GM12878 (cell line): Measurements from ENCODE around the gene KLHL10. TPM values are rescaled to one million over a fixed set of nuclear protein-coding genes. Genes with fewer than 3 reads are reported as not detected.

Experiments used
- ATAC-seq: fragments of 200-7000 bp; cut with Tn5 transposase; 3 replicates; pipeline ENCODE4 v1.9.1; 2020; ENCODE audit warnings: mild to moderate bottlenecking, moderate library complexity
- BruUV-seq: library from RNA; stranded (reverse); fragments of 400-500 nt; replicated peaks from 2 replicates; lab custom pipeline; 2021; lab: Mats Ljungman, UMichigan
- CTCF ChIA-PET: fragments of 300-600 bp; sonication (Branson Sonifier 250); formaldehyde crosslinking; extraction: SDS; loops from one replicate; lab custom pipeline; 2021; ENCODE audit warnings: inconsistent platforms; lab: Yijun Ruan, JAX
- POLR2A ChIA-PET: fragments of 350-600 bp; formaldehyde crosslinking; extraction: SDS; loops from one replicate; lab custom pipeline; 2021; ENCODE audit warnings: inconsistent platforms; lab: Charles Lee
- RAD21 ChIA-PET: fragments of 300-600 bp; sonication (Branson Sonifier 250); formaldehyde crosslinking; loops from one replicate; lab custom pipeline; 2023; ENCODE audit warnings: antibody characterized with exemption; ENCODE audit not compliant: unreplicated experiment; lab: Charles Lee
- SMC1A ChIA-PET: fragments of 300-600 bp; sonication (Branson Sonifier 250); formaldehyde crosslinking; loops from one replicate; lab custom pipeline; 2023; ENCODE audit not compliant: unreplicated experiment, uncharacterized antibody; lab: Charles Lee
- DNase-seq: peaks from one replicate; pipeline ENCODE4 v3.0.0-alpha.2; 2011; ENCODE audit warnings: low read depth, low spot score
- FAIRE-seq: peaks from 3 replicates; lab custom pipeline; 2011; peaks lifted over from hg19 to GRCh38; lab: Jason Lieb, UNC
- H2AFZ ChIP-seq: 2 replicates; pipeline ENCODE4 v1.6.0; 2011; ENCODE audit warnings: low read depth, low read length, control low read depth; ENCODE audit not compliant: control insufficient read depth
- H3K27ac ChIP-seq: 2 replicates; pipeline ENCODE4 v1.5.1; 2011; ENCODE audit warnings: control low read depth; ENCODE audit not compliant: control insufficient read depth, insufficient read depth
- H3K27me3 ChIP-seq, 2 experiments: replicated peaks in 1 of 2; 2 replicates each; pipeline versions ENCODE4 v1.6.0 to v1.6.1; 2011; ENCODE audit warnings: low read length in 1 of 2; ENCODE audit not compliant: control insufficient read depth in 2 of 2, insufficient read depth in 2 of 2
- H3K36me3 ChIP-seq, 2 experiments: 2 replicates each; pipeline ENCODE4 v1.5.1; 2011; ENCODE audit warnings: low read length in 1 of 2; ENCODE audit not compliant: control insufficient read depth in 2 of 2, insufficient read depth in 2 of 2
- H3K4me1 ChIP-seq: 2 replicates; pipeline ENCODE4 v1.6.1; 2011; ENCODE audit warnings: mild to moderate bottlenecking, low read length, moderate library complexity, mixed read lengths; ENCODE audit not compliant: control insufficient read depth, insufficient read depth
- H3K4me2 ChIP-seq: 2 replicates; pipeline ENCODE4 v1.6.0; 2011; ENCODE audit warnings: control low read depth; ENCODE audit not compliant: control insufficient read depth, insufficient read depth
- H3K4me3 ChIP-seq: fragments of 200-600 bp; sonication (generic); 2 replicates; pipeline ENCODE4 v1.5.1; 2016
- H3K79me2 ChIP-seq: 2 replicates; pipeline ENCODE4 v1.6.0; 2011; ENCODE audit warnings: low read length; ENCODE audit not compliant: control insufficient read depth, insufficient read depth
- H3K9ac ChIP-seq: 2 replicates; pipeline ENCODE4 v1.8.0; 2011; ENCODE audit warnings: low read length, control low read depth, mixed read lengths; ENCODE audit not compliant: control insufficient read depth, insufficient read depth
- H3K9me3 ChIP-seq: replicated peaks from 3 replicates; pipeline ENCODE4 v1.5.1; 2011; ENCODE audit warnings: mild to moderate bottlenecking, low read length; ENCODE audit not compliant: control insufficient read depth, insufficient read depth
- H4K20me1 ChIP-seq: 2 replicates; pipeline ENCODE4 v1.6.0; 2011; ENCODE audit not compliant: control insufficient read depth, insufficient read depth
- CBX5 ChIP-seq: sonication (generic); IDR thresholded peaks from 2 replicates; pipeline ENCODE4 v1.6.1; 2016; ENCODE audit warnings: low read depth, moderate library complexity, mild to moderate bottlenecking, inconsistent platforms
- HCFC1 ChIP-seq: fragments of 150-350 bp; IDR thresholded peaks from 2 replicates; pipeline ENCODE4 v1.6.1; 2014; ENCODE audit warnings: low read length
- JUND ChIP-seq: IDR thresholded peaks from 2 replicates; pipeline ENCODE4 v1.6.1; 2012; ENCODE audit warnings: low read depth, mild to moderate bottlenecking, low read length, improper control_type of control experiment, moderate library complexity
- MXI1 ChIP-seq: fragments of 150-350 bp; IDR thresholded peaks from 2 replicates; pipeline ENCODE4 v1.6.1; 2011; ENCODE audit warnings: low read depth, mild to moderate bottlenecking, inconsistent platforms, low read length, improper control_type of control experiment
- MYC ChIP-seq: IDR thresholded peaks from 2 replicates; pipeline ENCODE4 v1.6.1; 2011; ENCODE audit warnings: mild to moderate bottlenecking, low read length, moderate library complexity, inconsistent platforms; ENCODE audit not compliant: insufficient read depth, insufficient replicate concordance, insufficient read length, severe bottlenecking
- NR2C2 ChIP-seq: IDR thresholded peaks from 2 replicates; pipeline ENCODE4 v1.6.1; 2011; ENCODE audit warnings: borderline replicate concordance, low read depth; ENCODE audit not compliant: control insufficient read depth, insufficient read length
- RBBP5 ChIP-seq: fragments of 200-600 bp; sonication (generic); conservative IDR thresholded peaks from 2 replicates; pipeline ENCODE4 v1.6.1; 2016
- RCOR1 ChIP-seq: conservative IDR thresholded peaks from 2 replicates; pipeline ENCODE4 v1.6.1; 2012; ENCODE audit warnings: low read depth, low read length, improper control_type of control experiment
- SMC3 ChIP-seq: IDR thresholded peaks from 2 replicates; pipeline ENCODE4 v1.6.1; 2011; ENCODE audit warnings: low read length, improper control_type of control experiment, borderline replicate concordance
- SREBF1 ChIP-seq: IDR thresholded peaks from 2 replicates; pipeline ENCODE4 v1.6.1; 2012; ENCODE audit warnings: mild to moderate bottlenecking, low read length
- SUPT20H ChIP-seq: IDR thresholded peaks from 2 replicates; pipeline ENCODE4 v1.6.1; 2011; ENCODE audit warnings: low read depth, mild to moderate bottlenecking, low read length, moderate library complexity, borderline replicate concordance; ENCODE audit not compliant: control insufficient read depth
- WGBS: methylation state at CpG from one replicate; pipeline ENCODE4 v1.1.6; 2016; ENCODE audit warnings: low lambda C conversion rate; ENCODE audit not compliant: insufficient replicate concordance, insufficient coverage; ENCODE audit errors: missing lambda C conversion rate; 5-methylcytosine and 5-hydroxymethylcytosine counted together
- in situ Hi-C: fragments of 300-500 bp; cut with MboI; formaldehyde crosslinking; loops from 9 replicates; pipeline ENCODE4 v1.14.3; 2018; ENCODE audit warnings: mixed read lengths
- intact Hi-C: fragments of 100-400 bp; cut with micrococcal nuclease; formaldehyde crosslinking; loops from one replicate; pipeline ENCODE4 v1.14.2; 2022; ENCODE audit not compliant: unreplicated experiment
- polyA plus RNA-seq, 11 experiments: library from polyadenylated mRNA; depleted of rRNA in 4 of 11; unstranded in 6 of 11; stranded (reverse) in 5 of 11; fragments of >200 nt; fragmentation: Nextera tagmentation in 4 of 11; fragmentation: Illumina TruSeq in 1 of 11; extraction: Ambion mirVana in 4 of 11; extraction: Trizol in 1 of 11; gene quantifications; 1 replicate in 1 of 11; 2 replicates in 10 of 11; pipeline versions ENCODE4 v1.2.1 to v1.2.3, GENCODE V29; 2011 to 2016; ENCODE audit warnings: inconsistent platforms in 2 of 11, missing spikeins in 2 of 11, low read depth in 1 of 11
- total RNA-seq, 4 experiments: library from RNA; depleted of rRNA in 3 of 4; stranded (reverse); fragments of >200 nt in 3 of 4; fragmentation: Illumina TruSeq in 1 of 4; extraction: Trizol in 1 of 4; gene quantifications; 2 replicates each; pipeline versions ENCODE4 v1.2.1 to v1.2.3, GENCODE V29; 2013 to 2021
- TF ChIP-seq, protein P1 (sequence below): fragments of 150-350 bp; IDR thresholded peaks from 2 replicates; pipeline ENCODE4 v1.6.1; 2016; ENCODE audit warnings: low read depth, low read length
- TF ChIP-seq, protein P2 (sequence below): fragments of 450-650 bp; IDR thresholded peaks from 2 replicates; pipeline ENCODE4 v1.6.1; 2016; ENCODE audit warnings: mild to moderate bottlenecking
- TF ChIP-seq, protein P3 (sequence below): fragments of 450-650 bp; IDR thresholded peaks from 2 replicates; pipeline ENCODE4 v1.6.1; 2014; ENCODE audit warnings: mild to moderate bottlenecking

Gene KLHL10
- total and polyA plus RNA-seq, 10 of the 15 experiments (the other 5 are each of a cell fraction or from before 2014, with no cell fraction given): 0.13 to 0.62 (median 0.20) TPM; not detected in 4

DNA sequence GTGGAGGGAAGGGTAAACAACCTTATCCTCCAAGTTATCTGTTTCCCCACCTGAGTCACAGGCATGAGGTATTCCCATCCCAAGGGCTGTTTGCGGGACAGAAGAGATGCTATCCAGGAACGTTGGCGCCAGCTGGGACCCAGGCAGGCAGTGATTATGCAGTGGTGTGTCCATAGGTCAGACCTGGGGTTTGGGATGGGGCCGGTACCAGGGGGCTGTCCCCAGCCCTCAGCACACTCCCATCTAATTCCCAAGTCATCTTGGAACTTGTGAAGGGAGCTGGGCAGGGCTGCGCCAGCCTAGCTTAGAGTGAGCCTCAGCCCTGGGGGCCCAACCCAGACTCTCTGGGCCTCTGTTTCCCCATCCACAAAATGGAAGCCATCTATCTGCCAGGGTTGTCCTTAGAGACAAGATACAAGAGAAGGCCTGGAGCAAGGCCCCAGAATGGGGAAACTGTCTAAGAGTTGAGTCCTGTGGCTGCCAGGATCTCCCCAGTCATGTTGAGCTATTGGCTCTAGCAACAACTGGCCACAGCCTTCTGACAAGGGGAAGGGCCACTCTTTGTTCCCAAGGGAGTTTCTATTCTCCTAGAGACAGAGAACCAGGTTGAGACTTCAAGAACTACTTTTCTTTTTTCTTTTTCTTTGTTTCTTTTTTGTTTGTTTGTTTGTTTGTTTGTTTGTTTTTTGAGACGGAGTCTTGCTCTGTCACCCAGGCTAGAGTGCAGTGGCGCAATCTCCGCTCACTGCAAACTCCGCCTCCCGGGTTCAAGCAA is 41.3 kb upstream of the KLHL10 start:
- ATAC-seq: no peak
- POLR2A ChIA-PET: no interaction called here
- RAD21 ChIA-PET: interaction anchor here (0.9 kb wide), 1 partner anchor 100 kb away, joined by 4 read pairs; no protein-coding TSS in a partner anchor
- Histone ChIP-seq H2AFZ (no peak overlapping the region), H3K9me3 (no peaks in the 10 kb centered on the region), H4K20me1 (no peaks in the 10 kb centered on the region), H3K36me3 (no peaks in the 10 kb centered on the region), H3K9ac (no peak overlapping the region), H3K79me2 (no peaks in the 10 kb centered on the region), H3K4me3 (no peak overlapping the region), H3K27ac (no peak overlapping the region), H3K4me1 (no peaks in the 10 kb centered on the region), H3K4me2 (no peak overlapping the region), H3K27me3 (no peaks in the 10 kb centered on the region)
- intact Hi-C loops (no loop called here), in situ Hi-C loops (no loop called here)
- FAIRE-seq: no peak
- BruUV-seq: no TSS peak
- 60% methylated on average over 10 of the region's 10 CpGs for WGBS
- CTCF ChIA-PET: interaction anchor here (0.5 to 0.9 kb wide), 2 partner anchors 10 to 65 kb away, joined by 4 to 5 read pairs; partner anchors contain the start of gene JUP
- SMC1A ChIA-PET: interaction anchor here (1.0 kb wide), 1 partner anchor 9 kb away, joined by 3 read pairs; the partner anchor contains the start of gene JUP
- no peak for DNase-seq
- TF ChIP-seq SUPT20H (no peak), NR2C2 (no peak), SREBF1 (no peak), HCFC1 (no peak), JUND (no peak), CBX5 (no peak), MXI1 (no peak), MYC (no peak), RCOR1 (no peak), SMC3 (no peak), RBBP5 (no peak)
- TF ChIP-seq, protein P1, sequence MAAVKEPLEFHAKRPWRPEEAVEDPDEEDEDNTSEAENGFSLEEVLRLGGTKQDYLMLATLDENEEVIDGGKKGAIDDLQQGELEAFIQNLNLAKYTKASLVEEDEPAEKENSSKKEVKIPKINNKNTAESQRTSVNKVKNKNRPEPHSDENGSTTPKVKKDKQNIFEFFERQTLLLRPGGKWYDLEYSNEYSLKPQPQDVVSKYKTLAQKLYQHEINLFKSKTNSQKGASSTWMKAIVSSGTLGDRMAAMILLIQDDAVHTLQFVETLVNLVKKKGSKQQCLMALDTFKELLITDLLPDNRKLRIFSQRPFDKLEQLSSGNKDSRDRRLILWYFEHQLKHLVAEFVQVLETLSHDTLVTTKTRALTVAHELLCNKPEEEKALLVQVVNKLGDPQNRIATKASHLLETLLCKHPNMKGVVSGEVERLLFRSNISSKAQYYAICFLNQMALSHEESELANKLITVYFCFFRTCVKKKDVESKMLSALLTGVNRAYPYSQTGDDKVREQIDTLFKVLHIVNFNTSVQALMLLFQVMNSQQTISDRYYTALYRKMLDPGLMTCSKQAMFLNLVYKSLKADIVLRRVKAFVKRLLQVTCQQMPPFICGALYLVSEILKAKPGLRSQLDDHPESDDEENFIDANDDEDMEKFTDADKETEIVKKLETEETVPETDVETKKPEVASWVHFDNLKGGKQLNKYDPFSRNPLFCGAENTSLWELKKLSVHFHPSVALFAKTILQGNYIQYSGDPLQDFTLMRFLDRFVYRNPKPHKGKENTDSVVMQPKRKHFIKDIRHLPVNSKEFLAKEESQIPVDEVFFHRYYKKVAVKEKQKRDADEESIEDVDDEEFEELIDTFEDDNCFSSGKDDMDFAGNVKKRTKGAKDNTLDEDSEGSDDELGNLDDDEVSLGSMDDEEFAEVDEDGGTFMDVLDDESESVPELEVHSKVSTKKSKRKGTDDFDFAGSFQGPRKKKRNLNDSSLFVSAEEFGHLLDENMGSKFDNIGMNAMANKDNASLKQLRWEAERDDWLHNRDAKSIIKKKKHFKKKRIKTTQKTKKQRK: no peak
- TF ChIP-seq, protein P2, sequence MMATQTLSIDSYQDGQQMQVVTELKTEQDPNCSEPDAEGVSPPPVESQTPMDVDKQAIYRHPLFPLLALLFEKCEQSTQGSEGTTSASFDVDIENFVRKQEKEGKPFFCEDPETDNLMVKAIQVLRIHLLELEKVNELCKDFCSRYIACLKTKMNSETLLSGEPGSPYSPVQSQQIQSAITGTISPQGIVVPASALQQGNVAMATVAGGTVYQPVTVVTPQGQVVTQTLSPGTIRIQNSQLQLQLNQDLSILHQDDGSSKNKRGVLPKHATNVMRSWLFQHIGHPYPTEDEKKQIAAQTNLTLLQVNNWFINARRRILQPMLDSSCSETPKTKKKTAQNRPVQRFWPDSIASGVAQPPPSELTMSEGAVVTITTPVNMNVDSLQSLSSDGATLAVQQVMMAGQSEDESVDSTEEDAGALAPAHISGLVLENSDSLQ: no peak
- TF ChIP-seq, protein P3, sequence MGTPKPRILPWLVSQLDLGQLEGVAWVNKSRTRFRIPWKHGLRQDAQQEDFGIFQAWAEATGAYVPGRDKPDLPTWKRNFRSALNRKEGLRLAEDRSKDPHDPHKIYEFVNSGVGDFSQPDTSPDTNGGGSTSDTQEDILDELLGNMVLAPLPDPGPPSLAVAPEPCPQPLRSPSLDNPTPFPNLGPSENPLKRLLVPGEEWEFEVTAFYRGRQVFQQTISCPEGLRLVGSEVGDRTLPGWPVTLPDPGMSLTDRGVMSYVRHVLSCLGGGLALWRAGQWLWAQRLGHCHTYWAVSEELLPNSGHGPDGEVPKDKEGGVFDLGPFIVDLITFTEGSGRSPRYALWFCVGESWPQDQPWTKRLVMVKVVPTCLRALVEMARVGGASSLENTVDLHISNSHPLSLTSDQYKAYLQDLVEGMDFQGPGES: no peak
